Stimulated activated CD8-positive, alpha-beta memory T cell treated with anti-CD3 and anti-CD28 coated beads, Interleukin-7, amount 100 ng/mL, for 1 hour (primary cell): Measurements from ENCODE around the gene EFL1.
"Not testable (repeated sequence)": the region's sequence is repeated elsewhere in the genome, so short reads cannot be mapped to it uniquely, and the experiment has no call there.

Experiments used
- DNase-seq, 2 donors: peaks; one replicate each; pipeline ENCODE4 v3.0.0-alpha.2; 2020; ENCODE audit warnings: low read depth in 2 of 2

Gene EFL1

DNA sequence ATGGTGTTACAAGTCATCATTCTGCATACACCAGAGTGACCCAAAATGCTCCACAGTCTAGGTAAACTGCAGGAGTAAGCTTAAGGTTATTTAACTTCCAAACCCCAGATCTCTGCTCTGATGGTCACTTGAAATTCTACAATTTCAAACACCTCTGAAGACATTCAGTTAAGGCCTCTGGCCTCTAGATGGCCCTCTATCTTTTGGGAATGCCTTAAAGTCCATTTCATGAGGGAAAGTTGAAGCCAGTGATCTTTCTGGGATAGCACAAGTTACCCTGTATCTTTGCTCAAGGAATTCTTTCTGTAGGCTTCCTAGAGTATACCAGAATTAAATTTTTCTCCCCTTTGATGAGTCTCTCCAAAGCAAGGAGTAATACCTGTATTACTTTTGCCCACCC, 18.7 kb upstream of the EFL1 start:
- not testable (repeated sequence) for DNase-seq

DNA sequence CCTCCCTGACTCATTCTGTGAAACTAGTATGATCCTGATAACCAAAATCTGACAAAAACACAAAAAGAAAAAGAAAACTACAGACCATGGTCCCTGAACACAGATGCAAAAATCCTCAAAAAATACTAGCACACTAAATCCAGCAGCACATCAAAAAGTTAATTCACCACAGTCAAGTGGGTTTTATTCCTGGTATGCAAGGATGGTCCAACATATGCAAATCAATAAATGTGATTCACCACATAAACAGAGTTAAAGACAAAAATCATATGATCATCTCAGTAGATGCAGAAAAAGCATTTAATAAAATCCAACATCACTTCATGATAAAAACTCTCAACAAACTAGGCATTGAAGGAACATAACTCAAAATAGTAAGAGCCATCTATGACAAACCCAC, 12.9 kb upstream of the EFL1 start:
- no peak for DNase-seq

DNA sequence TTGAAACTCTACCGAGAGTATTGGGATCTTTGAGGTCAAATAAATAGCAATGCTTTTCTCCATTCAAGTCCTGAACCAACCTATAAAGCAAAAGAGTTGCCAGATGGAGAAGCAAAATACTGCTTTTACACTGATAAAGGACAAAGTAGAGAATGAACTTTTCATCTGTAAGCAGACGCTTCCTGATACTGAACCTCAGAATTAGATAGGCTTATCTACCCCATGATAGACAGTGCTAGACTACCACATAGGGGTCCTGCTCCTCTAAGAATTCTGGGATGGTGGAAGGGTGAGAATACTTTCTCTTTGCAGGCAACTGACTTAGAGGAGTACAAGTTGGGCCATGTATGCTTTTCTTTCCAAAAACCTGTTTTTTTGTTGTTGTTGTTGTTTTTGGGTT, 9.6 kb upstream of the EFL1 start:
- no peak for DNase-seq

DNA sequence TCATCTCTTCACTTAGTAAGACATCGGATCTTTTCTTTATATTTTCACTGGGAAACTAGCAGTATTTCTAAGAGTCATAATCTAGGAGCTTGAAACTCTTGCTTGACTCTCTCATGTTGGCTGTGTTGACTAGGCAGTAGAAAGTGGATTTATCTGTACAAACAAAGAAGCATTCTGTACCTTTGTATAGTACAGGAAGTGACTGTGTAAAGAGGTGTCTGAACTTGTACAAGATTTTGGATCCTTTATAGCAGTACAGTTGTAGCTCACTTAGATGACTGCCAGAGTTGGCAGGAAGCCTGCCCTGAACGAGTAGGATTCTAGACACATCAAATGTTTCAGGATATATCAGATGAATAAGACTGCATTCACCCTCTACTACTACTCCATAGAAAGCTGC, 5.9 kb upstream of the EFL1 start:
- not testable (repeated sequence) for DNase-seq

DNA sequence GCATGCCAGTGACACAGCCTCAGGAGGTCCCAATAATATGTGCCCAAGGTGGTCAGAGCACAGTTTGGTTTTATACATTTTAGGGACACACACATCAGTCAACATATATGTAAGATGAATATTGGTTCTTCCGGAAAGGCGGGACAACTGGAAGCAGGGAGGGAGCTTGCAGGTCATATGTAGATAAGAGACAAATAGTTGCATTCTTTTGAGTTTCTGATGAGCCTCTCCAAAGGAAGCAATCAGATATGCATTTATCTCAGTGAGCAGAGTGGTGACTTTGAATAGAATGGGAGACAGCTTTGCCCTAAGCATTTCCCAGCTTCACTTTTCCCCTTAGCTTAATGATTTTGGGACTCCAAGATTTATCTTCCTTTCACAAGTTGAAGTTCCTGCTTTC, 4.6 kb upstream of the EFL1 start:
- not testable (repeated sequence) for DNase-seq

DNA sequence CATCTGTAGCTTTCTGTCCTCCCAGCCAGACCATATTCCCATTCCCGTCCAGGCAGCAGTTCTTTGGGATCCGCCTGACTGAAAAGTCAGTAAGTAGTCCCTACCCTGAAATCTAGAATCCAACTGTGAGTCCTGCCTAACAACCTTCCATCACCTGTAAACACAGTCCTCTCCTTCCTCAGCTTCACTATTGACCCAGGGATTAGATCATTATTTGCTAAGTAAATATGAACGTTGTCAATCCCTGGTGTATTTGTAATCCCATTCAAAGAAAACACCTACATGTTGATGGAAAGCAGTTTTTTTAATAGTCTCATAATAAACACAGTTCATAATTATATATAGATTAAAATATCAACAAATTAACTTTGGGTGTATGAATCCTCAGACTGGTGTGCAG, 816 bp upstream of the EFL1 start:
- DNase-seq: no peak

DNA sequence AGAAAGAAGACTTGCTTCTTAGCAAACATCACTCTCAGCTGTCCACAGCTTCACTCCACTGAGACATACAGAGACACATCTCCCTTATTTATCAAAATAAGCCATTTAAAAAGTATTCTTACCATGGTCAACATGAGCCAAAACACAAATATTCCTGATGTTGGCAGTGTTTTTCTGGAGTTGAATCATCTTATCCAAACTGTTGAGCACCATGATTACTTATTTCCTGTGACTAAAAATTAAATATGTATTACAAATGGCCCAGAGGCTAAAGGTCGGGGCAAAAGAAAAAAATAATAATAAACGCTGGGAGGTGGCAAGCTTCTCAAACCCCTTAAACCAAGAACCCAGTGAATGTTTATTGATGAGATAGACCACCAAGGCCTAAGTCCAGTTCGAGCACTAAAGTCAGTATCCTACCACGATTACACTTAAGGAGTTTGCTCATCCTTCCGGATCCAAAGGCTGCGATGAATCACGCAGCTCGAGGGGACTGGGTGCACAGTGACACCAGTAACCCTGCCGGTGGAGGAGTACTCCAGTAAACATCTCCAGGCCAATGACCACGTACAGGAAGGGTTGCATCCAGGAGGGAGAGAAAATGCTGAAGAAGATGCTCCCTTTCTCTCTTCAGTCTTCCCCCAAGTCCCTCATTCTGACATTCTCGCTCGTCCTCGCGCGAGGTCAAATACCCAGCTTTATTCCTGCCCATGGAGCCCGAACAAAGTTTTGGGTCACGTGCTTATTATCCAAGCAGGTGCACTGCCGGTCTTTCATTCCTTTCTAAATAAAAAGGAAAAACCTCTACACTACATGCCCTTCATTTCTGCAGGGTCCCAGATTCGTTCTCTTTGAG, 740 bp downstream of the EFL1 start:
- not testable (repeated sequence) for DNase-seq

DNA sequence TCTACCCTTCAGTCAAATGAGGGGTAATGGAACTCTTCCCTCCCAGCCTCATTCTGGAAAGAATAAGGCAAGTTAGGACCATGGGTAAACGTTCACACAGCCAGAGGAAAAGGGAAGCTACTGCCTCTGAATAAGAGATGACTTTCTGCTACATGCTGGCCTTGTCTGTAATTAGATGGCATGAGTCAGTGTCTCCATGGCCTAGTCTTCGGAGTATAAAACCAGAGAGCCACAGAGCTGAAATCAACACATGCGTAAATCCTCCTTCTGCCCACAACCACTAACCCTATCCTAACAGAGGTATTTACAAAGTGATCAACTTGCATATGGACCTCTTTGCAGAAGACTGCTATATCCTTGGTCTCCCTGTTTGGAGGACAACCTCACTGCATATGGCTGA, 14.3 kb downstream of the EFL1 start:
- not testable (repeated sequence) for DNase-seq

DNA sequence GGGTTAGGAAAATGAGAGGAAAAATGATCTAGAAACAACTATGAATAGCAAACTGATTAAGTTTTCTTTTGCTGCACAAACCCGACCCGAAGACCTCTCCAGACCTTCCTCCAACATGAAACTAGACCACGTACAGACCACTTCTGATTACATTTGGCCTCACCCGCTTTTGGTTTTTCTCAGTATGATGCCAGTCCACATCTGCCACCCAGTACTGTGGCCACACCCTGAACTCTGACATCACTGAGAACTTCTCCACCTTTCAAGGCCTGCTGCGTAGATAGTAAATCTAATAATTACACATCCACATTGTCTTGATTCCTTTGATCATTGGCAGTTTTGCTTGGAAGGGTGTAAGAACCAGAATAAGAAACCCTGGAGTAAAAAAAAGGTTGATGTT, 16.6 kb downstream of the EFL1 start:
- DNase-seq: not testable (repeated sequence)

DNA sequence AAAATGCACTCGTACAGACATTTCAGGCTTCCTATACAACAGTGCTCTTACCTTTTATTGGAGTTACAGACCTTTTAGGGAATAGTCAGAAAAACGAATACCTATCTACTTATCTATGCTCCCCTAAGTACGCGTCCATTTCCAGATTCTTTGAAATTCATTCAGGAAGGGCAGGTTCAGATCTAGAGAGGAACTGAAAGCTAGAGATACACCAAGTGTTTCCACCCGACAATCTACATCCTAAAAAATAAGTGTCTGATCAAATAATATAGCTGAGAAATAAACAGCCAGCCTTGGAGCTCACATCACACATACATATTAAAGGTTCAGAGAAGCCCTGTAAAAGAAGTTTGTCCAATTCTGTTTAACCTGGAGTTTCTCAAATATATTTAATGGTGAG, 18.9 kb downstream of the EFL1 start:
- DNase-seq: not testable (repeated sequence)

DNA sequence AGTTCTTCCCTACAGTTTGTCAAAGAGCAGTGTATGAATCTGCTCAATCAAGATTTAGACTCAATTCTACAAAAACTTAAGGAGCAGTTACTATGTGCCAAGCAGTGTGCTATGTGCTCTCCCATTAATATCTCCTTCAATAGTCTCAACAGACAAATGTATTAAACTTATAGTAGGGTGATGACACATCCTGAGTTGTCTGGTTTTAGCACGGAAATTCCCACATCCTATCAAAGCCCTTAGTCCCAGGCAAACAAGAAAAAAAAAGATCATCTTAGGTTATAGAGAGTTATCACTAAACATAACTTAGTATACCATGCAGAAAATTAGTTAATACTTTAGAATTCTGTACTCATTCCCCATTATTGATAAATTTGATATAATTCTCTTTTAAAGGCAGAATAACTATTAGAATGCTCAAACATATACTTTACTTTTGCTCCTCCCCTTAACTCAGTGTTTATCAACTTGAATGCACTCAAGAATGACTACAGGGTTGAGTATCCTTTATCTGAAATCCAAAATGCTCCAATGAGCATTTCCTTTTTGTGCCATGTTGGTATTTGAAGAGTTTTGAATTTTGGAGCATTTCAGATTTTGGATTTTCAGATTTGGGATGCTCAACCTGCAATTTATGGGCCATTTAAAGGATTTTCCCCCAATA, 20.6 kb downstream of the EFL1 start:
- not testable (repeated sequence) for DNase-seq

DNA sequence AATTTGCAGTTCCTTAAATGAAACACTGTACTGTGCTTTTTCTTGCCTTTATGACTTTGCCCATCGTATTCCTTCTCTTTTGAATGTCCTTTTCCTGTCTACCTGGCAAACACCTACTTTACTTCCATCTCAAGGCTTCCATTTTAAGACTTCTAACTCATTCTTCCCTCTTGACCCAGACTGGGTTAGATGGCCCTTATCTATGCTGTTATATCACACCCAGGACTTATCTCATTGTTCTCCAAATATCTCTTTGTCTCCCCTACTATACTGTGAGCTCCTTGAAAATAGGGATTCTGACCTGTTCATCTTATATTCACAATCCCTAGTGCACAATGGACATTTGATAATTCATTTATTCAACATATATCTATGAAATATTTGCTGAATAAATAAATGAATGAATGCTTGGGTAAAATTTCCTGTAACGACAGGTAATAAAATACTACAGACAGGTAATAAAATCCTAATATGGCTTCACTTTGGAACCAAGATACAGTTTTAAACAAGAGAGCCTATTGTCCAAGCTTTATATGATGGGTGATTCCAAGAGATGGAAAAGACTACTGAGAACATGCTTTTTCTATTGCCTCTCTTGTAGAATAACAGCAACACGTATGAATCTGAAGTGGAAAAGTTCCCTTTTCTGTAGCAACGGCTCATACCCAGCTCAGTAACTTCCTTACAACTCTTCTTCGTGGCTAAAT, 22.7 kb downstream of the EFL1 start:
- DNase-seq: no peak

DNA sequence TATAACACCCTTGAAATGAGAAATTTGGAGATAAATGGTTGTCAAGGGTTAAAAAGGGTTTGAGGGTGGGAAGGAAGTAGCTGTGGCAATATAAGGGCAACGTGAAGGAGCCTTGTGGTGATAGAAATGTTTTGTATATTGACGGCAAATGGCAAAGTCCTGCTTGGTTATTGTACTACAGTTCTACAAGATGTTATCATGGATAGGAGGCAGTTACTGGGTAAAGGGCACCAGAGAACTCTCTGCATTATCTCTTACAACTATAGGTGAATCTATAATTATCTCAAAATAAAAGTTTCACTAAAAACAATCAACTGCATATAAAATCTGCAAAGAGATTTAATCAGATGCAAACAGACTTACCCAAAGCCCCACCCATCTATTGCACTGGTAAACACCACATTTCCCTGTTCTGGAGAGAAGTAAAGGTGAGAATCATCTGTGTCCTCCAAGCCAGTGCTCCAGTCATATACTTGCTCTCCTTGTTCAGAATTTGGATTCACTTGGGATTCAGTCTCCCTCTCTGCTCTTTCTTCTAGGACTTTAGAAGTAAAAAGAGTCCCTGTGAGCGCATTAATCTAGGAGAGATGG, 24.5 kb downstream of the EFL1 start:
- not testable (repeated sequence) for DNase-seq

DNA sequence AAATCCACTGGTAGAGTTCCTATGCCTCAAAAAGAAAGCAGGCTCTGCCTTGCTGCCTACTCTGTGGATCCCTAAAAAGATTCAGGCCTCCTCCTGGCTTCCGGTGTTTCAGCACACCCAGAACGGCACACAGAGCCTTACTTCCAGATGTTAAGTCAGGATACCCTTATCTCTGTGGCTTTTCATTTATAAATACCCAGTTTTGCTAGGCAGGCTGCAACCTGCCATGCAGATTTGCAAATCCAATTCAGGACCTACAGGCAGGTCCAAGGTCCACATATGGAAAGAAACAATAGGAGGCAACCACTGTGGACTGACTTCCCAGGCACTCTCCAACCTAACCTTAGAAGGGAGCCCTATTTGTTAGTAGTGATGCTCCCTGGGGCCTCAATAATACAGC, 30.7 kb downstream of the EFL1 start:
- DNase-seq: no peak

DNA sequence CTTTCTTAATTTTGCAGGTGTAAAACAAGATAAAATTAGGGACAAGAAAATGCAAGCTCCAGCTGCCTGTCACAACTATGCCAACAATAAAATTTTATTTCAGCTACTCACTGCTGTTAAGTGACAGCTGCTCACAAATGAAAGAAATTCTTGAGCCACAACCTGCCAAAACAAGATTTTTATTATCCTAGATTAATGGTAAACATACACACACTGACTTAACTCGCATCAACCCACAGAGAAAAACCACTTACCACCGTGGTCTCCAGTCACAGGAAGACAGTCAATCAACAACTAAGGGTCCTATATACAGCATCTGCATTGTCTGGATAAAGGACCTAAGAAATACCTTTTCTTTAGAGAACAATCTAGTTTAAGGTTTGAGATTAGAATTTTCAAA, 31.3 kb downstream of the EFL1 start:
- DNase-seq: no peak

DNA sequence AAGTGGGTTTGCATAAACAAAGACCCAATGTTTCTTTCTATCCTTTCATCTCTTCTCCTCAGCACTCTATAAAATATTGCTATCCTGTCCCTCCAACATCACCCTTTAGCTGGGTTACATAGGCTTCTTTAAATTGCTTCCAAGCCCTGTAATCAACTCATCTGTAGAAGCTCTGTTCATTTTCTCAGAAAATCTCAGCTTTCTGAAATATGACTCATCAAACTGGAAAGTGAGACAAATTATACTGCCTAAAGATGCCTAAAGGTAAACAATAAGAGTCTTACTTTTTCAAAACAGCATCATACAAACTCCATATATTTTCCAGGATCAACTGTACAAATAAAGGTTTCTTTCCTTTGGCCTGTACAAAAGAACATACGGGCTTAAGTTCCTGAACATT, 33.8 kb downstream of the EFL1 start:
- DNase-seq: no peak

DNA sequence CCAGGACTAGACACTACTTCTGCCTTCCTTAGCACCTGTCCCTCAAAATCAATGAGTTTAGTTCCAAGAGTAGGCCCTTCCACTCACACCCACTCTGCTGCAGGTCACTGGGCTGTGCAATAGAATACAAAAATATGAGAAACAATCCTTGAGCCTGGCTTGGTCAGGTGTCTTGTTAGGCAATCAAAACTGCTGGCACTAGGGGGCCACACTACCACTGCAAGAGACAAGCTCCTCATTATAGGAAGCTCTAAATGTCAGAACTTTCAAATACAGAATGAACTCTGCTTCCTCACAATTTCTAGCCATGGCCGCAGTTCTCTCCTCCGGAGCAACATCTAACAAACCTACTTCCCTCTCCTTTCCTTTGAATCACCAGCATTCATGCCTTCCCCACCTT, 41.0 kb downstream of the EFL1 start:
- not testable (repeated sequence) for DNase-seq

DNA sequence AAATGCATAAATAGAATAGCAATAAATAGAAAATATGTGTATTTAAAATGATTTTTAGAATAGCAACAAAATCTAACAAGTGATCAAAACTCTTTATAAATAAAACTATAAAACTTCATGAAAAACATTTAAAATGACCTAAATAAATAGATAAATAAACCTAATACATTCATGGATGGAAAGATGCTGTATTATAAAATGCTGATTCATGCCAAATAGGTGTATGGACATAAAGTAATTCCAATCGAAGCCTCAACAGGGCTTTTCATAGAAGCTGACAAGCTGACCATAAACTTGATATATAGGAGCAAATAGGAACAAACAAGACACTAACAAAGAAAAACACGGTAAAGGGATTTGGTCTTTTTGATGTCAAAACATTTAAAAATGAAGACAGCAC, 46.4 kb downstream of the EFL1 start:
- DNase-seq: not testable (repeated sequence)

DNA sequence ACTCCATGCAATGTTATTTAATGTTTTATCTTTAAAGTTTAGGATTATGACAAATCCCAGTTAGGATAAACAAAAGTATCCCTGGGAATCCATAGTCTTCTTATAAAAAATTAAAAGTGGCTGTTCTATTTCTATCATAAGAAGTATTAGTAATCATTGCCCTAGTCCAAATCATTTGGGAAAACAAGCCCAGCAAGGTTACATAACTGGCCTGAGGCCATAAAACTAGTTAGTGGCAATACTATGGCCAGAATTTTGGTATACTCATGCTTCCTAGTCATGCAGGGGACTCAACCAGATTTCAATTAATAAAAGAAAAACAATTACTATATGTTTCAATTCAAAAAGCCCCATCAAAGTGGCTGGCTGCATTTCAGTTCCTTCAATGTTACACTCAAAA, 50.3 kb downstream of the EFL1 start:
- DNase-seq: not testable (repeated sequence)

DNA sequence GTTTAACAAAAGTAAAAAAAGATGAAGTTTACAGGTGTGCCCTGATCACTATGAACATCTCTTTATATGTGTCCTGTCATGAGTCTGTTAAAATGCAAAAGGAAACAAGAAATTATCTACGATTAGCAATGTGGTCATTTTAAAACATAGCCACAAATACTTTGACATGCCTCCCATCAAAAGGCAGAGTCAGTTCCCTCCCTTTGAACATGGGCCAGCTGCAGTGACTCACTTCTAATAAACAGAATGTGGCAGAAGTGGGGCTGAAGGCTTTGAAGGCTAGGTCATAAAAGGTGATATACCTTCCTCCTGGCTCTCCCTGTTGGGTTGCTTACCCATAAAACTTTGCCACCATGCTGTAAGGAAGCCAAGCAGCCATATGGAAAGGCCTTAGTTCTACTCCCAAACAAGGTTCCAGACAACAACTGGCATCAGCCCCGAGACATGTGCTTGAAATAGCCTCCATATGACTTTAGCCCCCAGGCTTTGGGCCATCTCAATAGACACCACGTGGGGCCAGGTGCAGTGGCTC, 52.4 kb downstream of the EFL1 start:
- DNase-seq: not testable (repeated sequence)

DNA sequence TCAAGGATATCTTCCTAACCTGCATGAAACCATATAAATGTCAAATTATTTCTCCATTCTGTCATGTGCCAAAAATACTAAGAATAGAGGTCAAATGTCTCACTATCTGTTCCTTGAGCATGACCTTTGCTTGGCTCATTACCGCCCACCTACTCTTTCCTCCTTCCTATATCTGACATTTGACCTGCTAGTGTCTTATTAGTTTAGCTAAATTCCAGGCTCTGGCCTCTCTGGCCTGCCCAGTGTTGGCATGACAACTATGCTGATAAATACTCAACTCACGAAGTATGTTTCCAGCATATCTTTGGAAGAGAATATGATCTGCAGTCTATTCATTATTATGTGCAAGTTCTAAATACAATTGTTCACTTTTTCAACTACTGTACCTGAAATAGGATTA, 58.0 kb downstream of the EFL1 start:
- not testable (repeated sequence) for DNase-seq
